ENCODE results near the gene TPPP.

DNA sequence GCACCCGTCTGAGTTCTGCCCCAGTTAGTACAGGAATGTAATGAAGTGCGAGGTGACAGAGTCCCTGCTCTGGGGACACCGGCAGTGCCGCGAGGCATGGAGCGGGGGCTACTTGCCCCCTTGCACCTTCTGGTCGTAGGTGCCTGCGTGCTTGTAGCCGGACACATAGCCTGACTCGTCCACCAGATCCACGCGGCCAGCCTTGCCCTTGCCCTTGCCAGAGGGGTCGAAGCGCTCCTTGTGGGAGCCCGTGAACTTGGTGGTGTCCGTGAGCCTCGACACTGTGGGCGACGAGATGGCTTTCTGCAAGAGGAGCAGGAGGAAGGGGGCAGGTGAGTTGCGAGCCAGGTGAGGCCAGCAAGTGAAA is 28.2 kb downstream of the TPPP start:
- TF ChIP-seq, protein P1, sequence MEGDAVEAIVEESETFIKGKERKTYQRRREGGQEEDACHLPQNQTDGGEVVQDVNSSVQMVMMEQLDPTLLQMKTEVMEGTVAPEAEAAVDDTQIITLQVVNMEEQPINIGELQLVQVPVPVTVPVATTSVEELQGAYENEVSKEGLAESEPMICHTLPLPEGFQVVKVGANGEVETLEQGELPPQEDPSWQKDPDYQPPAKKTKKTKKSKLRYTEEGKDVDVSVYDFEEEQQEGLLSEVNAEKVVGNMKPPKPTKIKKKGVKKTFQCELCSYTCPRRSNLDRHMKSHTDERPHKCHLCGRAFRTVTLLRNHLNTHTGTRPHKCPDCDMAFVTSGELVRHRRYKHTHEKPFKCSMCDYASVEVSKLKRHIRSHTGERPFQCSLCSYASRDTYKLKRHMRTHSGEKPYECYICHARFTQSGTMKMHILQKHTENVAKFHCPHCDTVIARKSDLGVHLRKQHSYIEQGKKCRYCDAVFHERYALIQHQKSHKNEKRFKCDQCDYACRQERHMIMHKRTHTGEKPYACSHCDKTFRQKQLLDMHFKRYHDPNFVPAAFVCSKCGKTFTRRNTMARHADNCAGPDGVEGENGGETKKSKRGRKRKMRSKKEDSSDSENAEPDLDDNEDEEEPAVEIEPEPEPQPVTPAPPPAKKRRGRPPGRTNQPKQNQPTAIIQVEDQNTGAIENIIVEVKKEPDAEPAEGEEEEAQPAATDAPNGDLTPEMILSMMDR (IDR thresholded peaks at IDR 0.05): no peak
- TF ChIP-seq POLR2A (IDR thresholded peaks at IDR 0.05) (no peak), EP300 (IDR thresholded peaks at IDR 0.05) (no peak)

Measured in ovary (tissue), 3 donors.